Amniotic epithelial cell (primary cell): Measurements from ENCODE around the gene OBSCN.
A peak's percentile ranks its signal among the peaks of the same experiment; 100 is the strongest.
"Not testable (repeated sequence)": the region's sequence is repeated elsewhere in the genome, so short reads cannot be mapped to it uniquely, and the experiment has no call there.

Experiments used
- DNase-seq: peaks from one replicate; pipeline ENCODE4 v3.0.0-alpha.2; 2010; ENCODE audit warnings: low read depth

OBSCN gene

GRCh38 chr1:228213917-228214808 is 6.3 kb downstream of the OBSCN start:
- DNase-seq: no peak

GRCh38 chr1:228214921-228215662 is 7.2 kb downstream of the OBSCN start:
- no peak for DNase-seq

- DNase-seq: no peak
Measured at GRCh38 chr1:228215663-228216116, 7.8 kb downstream of the OBSCN start.

- DNase-seq: no peak
Measured at GRCh38 chr1:228216371-228217320, 8.8 kb downstream of the OBSCN start.

- DNase-seq: no peak
Measured at GRCh38 chr1:228217551-228218344, 9.9 kb downstream of the OBSCN start.

- DNase-seq: no peak
Measured at GRCh38 chr1:228218513-228219244, 10.8 kb downstream of the OBSCN start.

- no peak for DNase-seq
Measured at GRCh38 chr1:228219245-228219961, 11.6 kb downstream of the OBSCN start.

GRCh38 chr1:228219962-228220780 is 12.3 kb downstream of the OBSCN start:
- no peak for DNase-seq

- not testable (repeated sequence) for DNase-seq
Measured at GRCh38 chr1:228221097-228221496, 13.3 kb downstream of the OBSCN start.

- DNase-seq: no peak
Measured at GRCh38 chr1:228222548-228222947, 14.7 kb downstream of the OBSCN start.

- no peak for DNase-seq
Measured at GRCh38 chr1:228224198-228225164, 16.6 kb downstream of the OBSCN start.

- no peak for DNase-seq
Measured at GRCh38 chr1:228225165-228225710, 17.4 kb downstream of the OBSCN start.

- DNase-seq: no peak
Measured at GRCh38 chr1:228225740-228226139, 17.9 kb downstream of the OBSCN start.

- DNase-seq: no peak
Measured at GRCh38 chr1:228226141-228226874, 18.5 kb downstream of the OBSCN start.

- DNase-seq: peak; percentile 27
Measured at GRCh38 chr1:228226956-228227791, 19.3 kb downstream of the OBSCN start.

GRCh38 chr1:228228147-228228546 is 20.3 kb downstream of the OBSCN start:
- DNase-seq: not testable (repeated sequence)
